Erythroblast (primary cell): ENCODE measurements around the gene WDFY4.

Experiments used
- DNase-seq, 2 experiments: peaks; one replicate each; lab custom pipeline; 2025; lab: John Stamatoyannopoulos, UW
- GATA1 ChIP-seq: IDR thresholded peaks from 2 replicates; pipeline ENCODE4 v1.6.1; 2011; ENCODE audit warnings: low read depth, mild to moderate bottlenecking, control low read depth, low read length, moderate library complexity
- POLR2A ChIP-seq: IDR thresholded peaks from 2 replicates; pipeline ENCODE4 v1.6.1; 2011; ENCODE audit warnings: mild to moderate bottlenecking, low read length

The WDFY4 gene

DNA sequence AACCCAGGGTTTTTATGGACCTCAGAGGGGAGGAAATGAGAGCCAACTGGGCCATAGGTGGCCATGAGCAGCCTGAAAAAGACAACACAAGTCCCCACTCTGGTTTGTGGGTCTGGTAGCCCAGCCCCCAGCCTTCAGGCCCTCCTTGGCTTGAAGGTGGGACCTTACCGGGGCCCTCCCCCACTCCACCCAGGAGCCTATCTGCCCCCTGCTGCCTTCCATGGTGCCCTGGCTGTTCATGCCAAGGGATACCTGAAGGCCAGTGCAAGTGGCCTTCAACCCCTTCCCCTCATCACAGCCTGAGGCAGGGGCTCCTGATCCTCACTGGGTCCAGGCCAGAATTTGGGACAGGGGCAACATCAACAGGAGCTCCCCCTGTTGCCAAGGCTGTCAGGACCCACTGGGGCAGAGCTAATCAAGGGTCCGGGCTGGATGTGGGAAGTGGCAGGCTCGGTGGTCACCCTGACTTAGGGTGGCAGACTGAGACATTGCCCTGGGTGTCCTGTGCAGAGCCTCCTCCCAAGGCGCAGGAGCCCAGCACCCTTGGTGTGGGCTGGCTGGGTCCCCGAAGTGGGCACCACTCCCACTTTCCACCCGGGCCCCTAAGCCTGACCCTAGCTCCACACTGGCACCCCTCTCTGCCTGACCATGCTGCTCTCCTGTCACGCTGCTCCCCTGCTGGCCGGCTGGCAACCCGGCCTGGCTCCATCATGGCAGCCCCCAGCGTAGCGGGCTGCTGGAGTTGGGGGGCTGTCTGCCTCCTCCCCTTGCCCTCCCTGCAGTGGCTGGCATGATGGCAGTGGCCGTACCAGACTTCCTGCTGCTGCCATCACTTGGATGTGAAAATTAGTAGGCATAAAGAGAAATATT is 6.4 kb downstream of the WDFY4 start:
- TF ChIP-seq GATA1 (no peak), POLR2A (no peak)
- DNase-seq = no peak

DNA sequence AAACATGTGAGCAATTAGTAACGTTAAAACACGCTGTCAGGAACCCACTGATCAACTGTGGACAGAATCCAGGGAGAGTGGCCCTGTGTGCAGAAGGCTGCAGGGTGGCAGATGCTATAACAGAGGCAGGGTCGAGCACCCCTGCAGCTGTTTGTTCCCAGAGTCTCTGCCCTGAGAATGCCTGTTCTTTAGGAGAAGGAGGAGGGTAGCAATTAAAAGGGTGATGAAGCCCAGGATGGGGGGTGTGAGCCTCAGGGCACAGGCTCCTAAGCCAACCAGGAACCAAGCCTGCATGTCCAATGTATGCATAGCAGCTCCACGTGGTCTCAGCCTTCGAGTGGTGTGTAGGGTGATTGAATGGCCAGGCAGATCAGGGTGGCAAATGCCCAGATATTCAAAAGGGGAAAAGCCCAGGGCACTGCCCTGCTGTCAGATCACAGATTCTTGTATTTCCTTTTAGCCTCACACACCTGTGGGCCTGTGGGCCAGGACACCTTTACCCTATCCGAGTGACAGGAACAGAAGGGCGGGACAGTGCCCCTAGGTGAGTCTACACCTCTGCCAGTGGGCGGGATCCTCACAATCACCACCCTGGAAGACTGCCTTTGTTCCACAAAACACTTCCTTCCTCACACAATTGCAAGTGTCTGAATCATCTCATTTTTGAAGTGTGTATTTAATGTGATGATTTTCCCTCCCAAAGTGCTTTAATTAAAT is 7.3 kb downstream of the WDFY4 start:
- no peak for DNase-seq
- TF ChIP-seq POLR2A (no peak), GATA1 (no peak)

DNA sequence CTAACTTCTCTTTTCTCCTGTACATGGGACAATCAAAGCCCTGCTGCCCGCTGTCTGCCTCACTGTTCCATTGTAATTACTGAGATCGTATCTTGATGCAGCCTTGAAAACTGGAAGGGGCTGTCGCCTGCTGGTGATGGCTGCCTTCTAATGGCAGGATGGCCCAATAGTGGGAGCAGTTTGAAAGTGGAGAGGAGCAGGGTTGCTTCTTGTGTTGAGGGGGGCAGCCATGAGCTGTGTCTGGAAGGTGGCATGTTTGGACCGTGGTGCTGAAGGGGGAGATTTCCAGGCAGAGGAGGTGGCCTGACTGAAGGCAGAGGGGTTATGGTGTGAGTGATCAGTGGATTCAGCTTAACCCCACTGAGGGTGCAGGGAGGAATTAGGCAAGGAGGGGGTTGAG is 8.1 kb downstream of the WDFY4 start:
- no peak for DNase-seq
- TF ChIP-seq GATA1 = no peak
- no peak for TF ChIP-seq POLR2A

DNA sequence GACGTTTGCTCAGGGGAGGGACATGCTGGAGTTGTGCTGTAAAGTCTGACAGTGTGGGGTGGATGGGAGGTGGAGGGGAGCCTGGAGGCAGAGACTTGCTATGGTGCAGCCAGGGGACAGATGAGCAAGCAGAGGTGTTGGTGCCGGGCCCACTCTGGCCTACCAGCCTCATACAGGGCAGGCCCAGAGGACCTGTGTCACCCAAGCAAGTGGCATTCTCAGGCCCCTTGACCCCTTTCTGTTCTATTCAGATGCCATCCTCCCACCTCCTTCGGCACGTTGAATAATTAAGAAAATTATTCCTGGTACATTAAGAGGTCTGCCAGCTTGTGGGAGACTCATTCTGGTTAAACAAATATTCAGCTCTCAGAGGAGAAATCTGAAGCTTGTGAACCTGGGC is 8.5 kb downstream of the WDFY4 start:
- no peak for DNase-seq
- TF ChIP-seq POLR2A (no peak), GATA1 (no peak)

DNA sequence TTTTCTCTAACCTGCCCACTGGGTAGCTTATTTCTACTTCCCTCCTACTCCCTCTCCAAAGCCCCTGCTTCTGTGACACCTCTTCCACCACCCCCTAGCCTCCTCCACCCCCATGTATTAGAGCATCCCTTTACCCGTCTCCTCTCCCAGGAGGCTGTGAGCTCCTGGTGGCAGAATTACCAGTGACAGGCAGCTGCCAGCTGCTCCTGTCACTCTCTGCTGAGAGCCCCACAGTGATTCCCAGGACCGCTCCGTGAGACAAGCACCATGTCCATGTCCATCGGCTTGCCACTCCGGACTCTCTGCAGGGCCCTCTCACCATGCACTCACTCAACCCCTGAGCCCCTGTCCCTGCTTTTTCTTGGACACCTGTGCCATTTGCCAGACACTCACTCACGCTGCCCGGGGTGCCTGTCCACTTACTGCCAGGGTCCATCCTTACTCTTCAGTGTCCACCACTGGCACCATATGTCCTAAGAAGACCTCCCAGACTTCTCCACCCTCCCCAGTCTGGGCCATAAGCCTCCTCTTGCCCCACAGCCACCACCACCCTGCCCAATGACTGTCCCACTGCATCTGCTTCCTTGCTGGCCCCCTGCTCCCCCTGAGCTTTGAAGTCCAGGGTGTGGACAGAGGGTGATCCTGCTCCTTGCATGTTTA is 9.8 kb downstream of the WDFY4 start:
- no peak for TF ChIP-seq GATA1
- no peak for TF ChIP-seq POLR2A
- DNase-seq = no peak

DNA sequence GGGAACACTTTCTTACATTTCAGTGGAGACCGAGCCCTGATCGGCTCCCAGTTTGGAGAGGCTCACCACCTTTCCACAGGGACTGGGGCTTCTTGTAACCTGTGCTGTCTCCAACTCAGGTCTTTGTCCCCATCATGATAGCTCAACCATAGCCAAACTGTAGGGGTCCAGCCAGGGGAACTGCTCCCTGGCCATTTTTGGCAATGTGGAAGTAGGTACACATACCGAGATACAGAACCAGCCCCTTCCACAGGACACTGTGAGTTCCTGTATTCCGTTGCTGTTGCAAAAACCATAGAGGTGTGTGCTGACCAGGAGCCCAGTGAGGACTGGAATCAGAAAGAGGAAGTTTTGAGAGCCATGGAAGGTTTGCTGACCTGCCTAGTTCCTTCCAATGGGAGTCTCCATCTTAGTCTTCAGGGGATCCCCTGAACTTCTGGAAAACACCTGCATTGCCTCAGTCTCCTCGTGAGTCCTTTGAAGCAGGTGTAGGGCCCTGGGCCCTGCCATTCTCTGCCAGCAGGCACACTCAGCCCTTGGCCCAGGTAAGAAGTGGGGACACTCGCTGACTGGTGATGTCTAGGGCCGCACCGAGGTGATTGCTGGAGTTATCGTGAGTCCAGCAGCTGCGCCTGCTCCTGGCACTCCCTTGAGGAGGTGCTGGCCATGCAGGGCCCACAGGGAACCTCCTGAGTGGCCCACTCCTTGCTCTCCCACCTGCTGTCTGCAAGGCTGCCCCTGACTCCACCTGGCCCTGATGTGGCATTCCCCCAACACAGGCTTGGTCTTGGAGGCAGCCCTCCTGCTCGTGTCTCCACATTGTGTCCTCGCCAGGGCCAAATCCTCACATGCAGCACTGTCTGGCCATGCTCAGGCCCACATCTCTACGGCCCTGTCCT is 11.2 kb downstream of the WDFY4 start:
- TF ChIP-seq POLR2A = no peak
- no peak for TF ChIP-seq GATA1
- no peak for DNase-seq

DNA sequence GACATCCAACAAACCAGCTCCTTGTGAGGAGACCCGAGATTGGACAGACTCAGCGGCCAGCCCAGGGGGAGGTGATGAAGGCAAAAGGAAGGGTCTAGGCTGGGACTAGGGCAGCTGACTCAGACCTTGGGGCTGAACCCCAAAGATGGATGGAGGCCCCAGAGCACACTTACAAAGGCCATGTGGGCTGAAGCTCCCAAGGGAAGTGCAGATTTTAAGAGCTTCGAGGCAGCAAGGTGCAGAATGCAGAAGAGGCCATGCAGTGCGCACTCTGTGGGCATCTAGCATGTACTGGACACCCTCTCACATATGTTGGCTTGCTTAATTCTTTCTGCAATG is 11.8 kb downstream of the WDFY4 start:
- TF ChIP-seq POLR2A = no peak
- no peak for TF ChIP-seq GATA1
- DNase-seq = no peak

DNA sequence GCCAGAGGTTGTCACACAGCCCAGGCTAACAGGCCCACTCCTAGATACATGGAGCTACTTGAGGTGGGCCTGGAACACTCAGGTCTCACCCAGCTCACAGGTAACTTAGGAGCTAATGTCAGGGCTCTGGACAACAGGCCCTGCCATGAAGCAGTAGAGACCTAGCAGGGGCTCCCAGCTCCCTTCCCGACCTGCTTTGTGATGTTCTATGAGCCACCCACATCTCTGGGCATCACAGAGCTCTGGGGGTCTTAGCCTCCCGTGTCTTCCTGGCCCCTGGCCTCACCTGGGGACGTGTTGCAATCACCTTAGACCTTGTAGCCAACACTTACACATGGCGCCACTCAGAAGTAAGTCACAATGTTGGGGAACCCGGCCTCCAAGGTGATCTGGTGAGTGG is 12.4 kb downstream of the WDFY4 start:
- DNase-seq = no peak
- TF ChIP-seq GATA1 (no peak), POLR2A (no peak)

DNA sequence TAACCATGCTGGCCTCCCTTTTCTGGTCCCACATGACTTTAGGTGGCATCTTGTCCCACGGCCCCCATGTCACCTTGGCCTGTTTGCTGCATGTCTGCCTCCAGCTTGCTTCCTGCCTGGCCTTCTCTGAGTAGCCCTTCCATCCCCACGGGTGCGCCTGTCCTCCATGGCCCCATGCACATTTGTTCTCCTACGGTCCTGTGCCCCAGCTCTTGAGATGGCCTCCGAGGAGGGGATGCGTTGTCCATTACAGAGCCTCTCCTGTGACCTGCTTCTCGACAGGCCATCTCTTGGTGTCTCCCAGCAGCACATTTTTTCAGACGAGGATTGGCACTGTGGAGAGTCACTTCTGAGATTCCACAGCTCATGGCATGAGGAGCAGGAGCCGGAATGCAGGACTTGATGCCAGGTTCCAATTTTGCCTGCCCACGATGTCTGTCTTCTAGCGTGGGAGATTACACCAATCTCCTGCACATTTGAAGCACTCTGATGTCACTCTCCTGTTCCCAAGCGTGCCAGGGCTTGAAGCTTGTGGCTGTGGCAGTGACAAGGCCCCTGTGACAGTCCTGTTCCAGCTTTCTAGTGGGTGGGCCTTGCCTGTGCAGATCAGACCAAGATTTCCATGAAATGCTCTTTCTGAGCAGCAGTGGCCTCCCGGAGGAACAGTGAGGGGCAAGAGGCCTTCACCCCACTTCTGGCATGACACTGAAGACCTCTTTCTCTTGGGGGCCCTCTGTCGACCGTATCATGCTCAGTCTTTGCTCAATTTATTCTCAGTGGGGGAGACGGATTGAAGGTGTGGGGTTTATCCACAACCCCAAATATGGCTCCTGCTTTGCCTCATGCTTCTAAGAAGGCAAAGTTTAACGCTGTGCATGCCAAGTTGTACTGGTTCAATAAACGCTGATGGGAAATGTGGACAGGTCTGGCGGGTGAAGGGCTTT is 13.4 kb downstream of the WDFY4 start:
- no peak for TF ChIP-seq GATA1
- no peak for TF ChIP-seq POLR2A
- DNase-seq = no peak

DNA sequence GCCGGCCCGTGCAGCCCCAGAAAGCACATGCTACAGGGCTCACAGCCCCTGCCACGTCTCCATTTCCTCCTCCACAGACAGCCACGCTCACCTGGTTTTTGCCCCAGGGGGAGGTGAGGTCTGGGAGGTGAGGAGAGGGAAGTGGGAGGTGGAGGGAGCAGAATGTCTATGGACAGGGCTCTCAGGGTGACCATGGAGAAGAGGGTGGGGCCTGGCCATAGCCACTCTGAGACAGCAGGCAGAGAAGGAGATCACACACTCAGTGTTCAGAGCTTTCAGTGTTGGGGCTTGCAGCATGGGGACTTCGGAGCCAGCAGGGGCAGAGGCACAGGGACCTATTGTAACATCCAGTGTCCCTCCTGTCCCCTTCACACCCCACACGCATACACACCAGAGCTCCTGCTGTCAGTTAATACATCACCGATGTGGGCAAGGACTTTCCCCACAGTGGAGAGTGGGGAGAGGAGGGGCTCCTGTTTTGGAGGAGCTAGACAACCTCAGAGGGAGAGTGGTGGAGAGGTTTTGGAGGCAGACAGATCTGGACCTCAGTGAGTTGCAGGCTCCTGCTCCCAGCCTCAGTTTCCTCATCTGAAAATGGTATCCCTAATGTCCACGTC is 14.4 kb downstream of the WDFY4 start:
- DNase-seq = no peak

DNA sequence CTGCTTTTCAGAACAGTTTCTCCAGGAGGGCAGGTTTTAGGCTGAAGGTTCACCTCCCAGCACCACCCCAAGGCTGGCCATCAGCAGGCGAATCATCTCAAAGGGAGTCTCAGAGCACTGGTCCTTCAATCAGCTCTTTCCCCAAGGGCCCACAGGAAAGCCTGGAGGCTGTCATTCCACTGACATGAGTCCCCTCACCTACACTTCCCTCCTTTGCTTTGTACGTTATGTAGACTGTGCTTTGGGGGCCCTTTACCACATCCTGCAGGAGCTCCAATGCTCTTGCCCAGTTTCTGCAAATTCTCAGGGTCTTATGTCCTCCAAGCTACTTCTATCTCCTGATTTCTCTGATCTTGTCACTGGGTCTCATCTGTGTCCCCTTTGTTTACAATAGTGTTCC is 15.4 kb downstream of the WDFY4 start:
- TF ChIP-seq GATA1 (no peak), POLR2A (no peak)

More for the DNA sequence above, 14.4 kb downstream of the WDFY4 start:
- TF ChIP-seq POLR2A = no peak
- no peak for TF ChIP-seq GATA1

DNA sequence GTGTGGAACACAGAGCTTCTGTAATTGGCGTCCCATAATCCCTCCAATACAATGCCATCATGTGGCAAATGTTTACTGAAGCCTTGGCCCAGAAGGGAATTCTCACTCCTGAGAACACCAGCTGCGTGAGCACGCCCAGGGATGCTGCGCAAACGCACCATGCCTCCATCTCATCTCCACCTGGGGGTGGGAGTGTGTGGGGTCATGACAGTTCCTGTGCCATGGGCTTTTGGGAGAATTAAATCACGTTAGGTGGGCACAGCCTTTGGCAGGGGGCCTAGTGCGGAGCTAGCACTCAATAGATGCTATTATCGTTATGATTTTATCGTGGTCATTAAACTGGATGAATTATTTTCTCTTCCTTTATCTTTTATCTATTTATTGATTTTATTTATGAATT is 15.8 kb downstream of the WDFY4 start:
- DNase-seq = no peak
- no peak for TF ChIP-seq GATA1
- no peak for TF ChIP-seq POLR2A

More for the DNA sequence above, 15.4 kb downstream of the WDFY4 start:
- DNase-seq = no peak
